WTC11 (cell line): ENCODE data around the gene MCCC2.

Source experiments
- AFF4 ChIP-seq: sonication (generic); formaldehyde crosslinking; IDR thresholded peaks from 2 replicates; pipeline ENCODE4 v1.8.1; 2023; ENCODE audit warnings: mild to moderate bottlenecking, missing genetic modification reagents, borderline replicate concordance
- CTCF ChIP-seq: fragments of 200-600 bp; IDR thresholded peaks from 2 replicates; pipeline ENCODE4 v1.8.0; 2022; ENCODE audit warnings: antibody characterized with exemption
- ERG ChIP-seq: fragments of 250-450 bp; sonication (Bioruptor Pico); IDR thresholded peaks from 2 replicates; pipeline ENCODE4 v1.8.0; 2021; ENCODE audit warnings: mild to moderate bottlenecking
- SP1 ChIP-seq: sonication (generic); formaldehyde crosslinking; conservative IDR thresholded peaks from 2 replicates; pipeline ENCODE4 v1.8.1; 2022; ENCODE audit warnings: missing genetic modification reagents
- ZNF671 ChIP-seq: fragments of 250-450 bp; sonication (Bioruptor Pico); IDR thresholded peaks from 2 replicates; pipeline ENCODE4 v1.8.0; 2021; ENCODE audit warnings: mild to moderate bottlenecking
- TF ChIP-seq, protein P1 (sequence below): sonication (generic); formaldehyde crosslinking; IDR thresholded peaks from 2 replicates; pipeline ENCODE4 v1.8.0; 2023; ENCODE audit warnings: missing genetic modification reagents, mild to moderate bottlenecking, borderline replicate concordance

GRCh38 chr5:71684309-71684708 lies 97.2 kb downstream of the MCCC2 start:
- TF ChIP-seq, protein P1, sequence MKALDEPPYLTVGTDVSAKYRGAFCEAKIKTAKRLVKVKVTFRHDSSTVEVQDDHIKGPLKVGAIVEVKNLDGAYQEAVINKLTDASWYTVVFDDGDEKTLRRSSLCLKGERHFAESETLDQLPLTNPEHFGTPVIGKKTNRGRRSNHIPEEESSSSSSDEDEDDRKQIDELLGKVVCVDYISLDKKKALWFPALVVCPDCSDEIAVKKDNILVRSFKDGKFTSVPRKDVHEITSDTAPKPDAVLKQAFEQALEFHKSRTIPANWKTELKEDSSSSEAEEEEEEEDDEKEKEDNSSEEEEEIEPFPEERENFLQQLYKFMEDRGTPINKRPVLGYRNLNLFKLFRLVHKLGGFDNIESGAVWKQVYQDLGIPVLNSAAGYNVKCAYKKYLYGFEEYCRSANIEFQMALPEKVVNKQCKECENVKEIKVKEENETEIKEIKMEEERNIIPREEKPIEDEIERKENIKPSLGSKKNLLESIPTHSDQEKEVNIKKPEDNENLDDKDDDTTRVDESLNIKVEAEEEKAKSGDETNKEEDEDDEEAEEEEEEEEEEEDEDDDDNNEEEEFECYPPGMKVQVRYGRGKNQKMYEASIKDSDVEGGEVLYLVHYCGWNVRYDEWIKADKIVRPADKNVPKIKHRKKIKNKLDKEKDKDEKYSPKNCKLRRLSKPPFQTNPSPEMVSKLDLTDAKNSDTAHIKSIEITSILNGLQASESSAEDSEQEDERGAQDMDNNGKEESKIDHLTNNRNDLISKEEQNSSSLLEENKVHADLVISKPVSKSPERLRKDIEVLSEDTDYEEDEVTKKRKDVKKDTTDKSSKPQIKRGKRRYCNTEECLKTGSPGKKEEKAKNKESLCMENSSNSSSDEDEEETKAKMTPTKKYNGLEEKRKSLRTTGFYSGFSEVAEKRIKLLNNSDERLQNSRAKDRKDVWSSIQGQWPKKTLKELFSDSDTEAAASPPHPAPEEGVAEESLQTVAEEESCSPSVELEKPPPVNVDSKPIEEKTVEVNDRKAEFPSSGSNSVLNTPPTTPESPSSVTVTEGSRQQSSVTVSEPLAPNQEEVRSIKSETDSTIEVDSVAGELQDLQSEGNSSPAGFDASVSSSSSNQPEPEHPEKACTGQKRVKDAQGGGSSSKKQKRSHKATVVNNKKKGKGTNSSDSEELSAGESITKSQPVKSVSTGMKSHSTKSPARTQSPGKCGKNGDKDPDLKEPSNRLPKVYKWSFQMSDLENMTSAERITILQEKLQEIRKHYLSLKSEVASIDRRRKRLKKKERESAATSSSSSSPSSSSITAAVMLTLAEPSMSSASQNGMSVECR: no peak
- TF ChIP-seq CTCF (no peak), ERG (CRISPR knock-in tag) (no peak), SP1 (CRISPR knock-in tag) (no peak), AFF4 (CRISPR knock-in tag) (no peak), ZNF671 (no peak)
